Measurements from ENCODE around the gene ABI3BP.
A peak's percentile ranks its signal among the peaks of the same experiment; 100 is the strongest.
"Not testable (repeated sequence)": the region's sequence is repeated elsewhere in the genome, so short reads cannot be mapped to it uniquely, and the experiment has no call there.

ABI3BP gene

GRCh38 chr3:100970477-100970990 lies 22.7 kb downstream of the ABI3BP start:
- ATAC-seq, result peak; percentile 49
- no peaks in the 10 kb centered on the region for H3K4me1 Mint-ChIP-seq
- H3K27me3 Mint-ChIP-seq, result no peaks in the 10 kb centered on the region
- no peak overlapping the region for H3K4me3 Mint-ChIP-seq
- no peak overlapping the region for H3K27ac Mint-ChIP-seq
- no peaks in the 10 kb centered on the region for H3K36me3 Mint-ChIP-seq
- no peaks in the 10 kb centered on the region for H3K9me3 Mint-ChIP-seq

GRCh38 chr3:100968932-100969906 lies 24.0 kb downstream of the ABI3BP start:
- H3K4me1 Mint-ChIP-seq, result no peaks in the 10 kb centered on the region
- no peaks in the 10 kb centered on the region for H3K36me3 Mint-ChIP-seq
- no peaks in the 10 kb centered on the region for H3K9me3 Mint-ChIP-seq

GRCh38 chr3:100966807-100967206 lies 26.4 kb downstream of the ABI3BP start:
- ATAC-seq, result no peak
- Mint-ChIP-seq H3K4me1 (no peaks in the 10 kb centered on the region), H3K4me3 (no peak overlapping the region), H3K9me3 (no peaks in the 10 kb centered on the region), H3K27me3 (no peaks in the 10 kb centered on the region), H3K27ac (no peak overlapping the region), H3K36me3 (no peaks in the 10 kb centered on the region)

More at GRCh38 chr3:100968932-100969906, 24.0 kb downstream of the ABI3BP start:
- no peak overlapping the region for H3K27ac Mint-ChIP-seq
- ATAC-seq, result no peak
- no peak overlapping the region for H3K4me3 Mint-ChIP-seq
- H3K27me3 Mint-ChIP-seq, result no peaks in the 10 kb centered on the region

DNA sequence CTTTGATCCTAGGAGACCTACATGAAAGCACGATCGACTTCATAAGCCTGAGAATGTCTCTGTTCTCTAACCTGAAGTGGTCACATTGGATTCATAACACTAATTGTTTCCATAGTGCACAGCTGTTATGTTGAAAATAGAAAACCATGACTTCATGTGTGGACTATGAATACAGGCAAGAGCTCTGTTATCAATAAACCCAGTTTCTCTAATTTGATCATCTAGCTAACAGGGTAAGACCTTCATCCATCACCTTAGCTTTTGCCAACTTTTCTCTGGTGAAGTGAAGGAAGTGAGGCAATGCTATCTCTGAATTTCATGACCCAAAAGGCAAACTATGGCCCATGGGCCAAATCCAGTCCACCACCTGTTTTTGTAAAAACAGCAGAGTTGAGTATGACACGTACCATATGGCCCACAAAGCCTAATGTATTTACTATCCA lies 27.2 kb downstream of the ABI3BP start:
- H3K36me3 Mint-ChIP-seq, result no peaks in the 10 kb centered on the region
- H3K4me1 Mint-ChIP-seq, result no peaks in the 10 kb centered on the region
- no peak overlapping the region for H3K4me3 Mint-ChIP-seq
- H3K9me3 Mint-ChIP-seq, result no peaks in the 10 kb centered on the region
- H3K27me3 Mint-ChIP-seq, result no peaks in the 10 kb centered on the region
- ATAC-seq, result no peak
- no peak overlapping the region for H3K27ac Mint-ChIP-seq

DNA sequence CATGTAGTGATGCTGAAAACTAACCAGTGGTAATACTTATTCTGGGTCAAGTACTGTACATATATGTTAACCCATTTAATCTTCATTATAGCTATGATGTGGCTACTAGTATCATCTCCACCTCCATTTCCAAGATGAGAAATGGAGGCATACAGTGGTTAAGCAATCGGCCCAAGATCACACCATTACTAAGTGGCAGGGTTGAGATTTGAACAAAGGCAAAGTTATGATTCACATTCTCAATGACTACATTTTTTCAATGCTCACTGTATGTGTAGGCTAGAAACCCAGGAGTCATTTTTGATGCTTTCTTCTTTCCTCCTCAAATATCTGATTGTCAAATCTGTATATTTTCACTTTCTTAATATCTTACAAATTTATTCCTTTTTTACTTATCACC lies 30.2 kb downstream of the ABI3BP start:
- no peaks in the 10 kb centered on the region for H3K36me3 Mint-ChIP-seq
- H3K27me3 Mint-ChIP-seq, result no peaks in the 10 kb centered on the region
- no peak for ATAC-seq
- H3K4me1 Mint-ChIP-seq, result no peaks in the 10 kb centered on the region
- no peak overlapping the region for H3K4me3 Mint-ChIP-seq
- no peak overlapping the region for H3K27ac Mint-ChIP-seq
- peaks cover 5% of the 10 kb centered on the region for H3K9me3 Mint-ChIP-seq

- peaks cover 10% of the 10 kb centered on the region for H3K27me3 Mint-ChIP-seq
- peaks cover 5% of the 10 kb centered on the region for H3K9me3 Mint-ChIP-seq
- H3K36me3 Mint-ChIP-seq, result no peaks in the 10 kb centered on the region
- no peak for ATAC-seq
- no peaks in the 10 kb centered on the region for H3K4me1 Mint-ChIP-seq
- no peak overlapping the region for H3K4me3 Mint-ChIP-seq
- H3K27ac Mint-ChIP-seq, result no peak overlapping the region
Measured at GRCh38 chr3:100957261-100957986, 35.8 kb downstream of the ABI3BP start.

DNA sequence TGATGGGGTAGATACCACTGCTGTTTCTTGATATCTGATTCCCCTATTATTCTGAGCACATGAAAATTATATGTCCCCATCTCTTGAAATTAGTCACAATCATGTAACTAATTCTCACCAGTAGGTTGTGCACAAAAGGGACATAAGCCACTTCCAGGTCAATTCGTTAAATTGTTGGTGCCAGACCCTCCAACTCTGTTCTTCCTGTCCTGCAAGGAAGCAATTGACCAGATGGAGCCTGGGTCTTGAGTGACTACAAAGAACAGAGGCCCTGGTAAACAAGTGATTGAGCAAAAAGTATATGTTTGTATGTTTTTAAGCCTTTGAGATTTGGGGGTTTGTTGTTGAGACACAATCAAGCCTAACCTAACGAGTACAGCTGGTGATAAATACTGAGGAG lies 36.9 kb downstream of the ABI3BP start:
- H3K27ac Mint-ChIP-seq, result no peak overlapping the region
- H3K9me3 Mint-ChIP-seq, result peaks cover 5% of the 10 kb centered on the region
- no peak for ATAC-seq
- no peak overlapping the region for H3K4me3 Mint-ChIP-seq
- H3K36me3 Mint-ChIP-seq, result no peaks in the 10 kb centered on the region
- H3K27me3 Mint-ChIP-seq, result peaks cover 10% of the 10 kb centered on the region
- no peaks in the 10 kb centered on the region for H3K4me1 Mint-ChIP-seq

- no peak for ATAC-seq
- Mint-ChIP-seq H3K27ac (no peak overlapping the region), H3K4me3 (no peak overlapping the region), H3K27me3 (peaks cover 10% of the 10 kb centered on the region), H3K4me1 (no peaks in the 10 kb centered on the region), H3K9me3 (peaks cover 1% of the 10 kb centered on the region), H3K36me3 (no peaks in the 10 kb centered on the region)
Measured at GRCh38 chr3:100954990-100955389, 38.2 kb downstream of the ABI3BP start.

DNA sequence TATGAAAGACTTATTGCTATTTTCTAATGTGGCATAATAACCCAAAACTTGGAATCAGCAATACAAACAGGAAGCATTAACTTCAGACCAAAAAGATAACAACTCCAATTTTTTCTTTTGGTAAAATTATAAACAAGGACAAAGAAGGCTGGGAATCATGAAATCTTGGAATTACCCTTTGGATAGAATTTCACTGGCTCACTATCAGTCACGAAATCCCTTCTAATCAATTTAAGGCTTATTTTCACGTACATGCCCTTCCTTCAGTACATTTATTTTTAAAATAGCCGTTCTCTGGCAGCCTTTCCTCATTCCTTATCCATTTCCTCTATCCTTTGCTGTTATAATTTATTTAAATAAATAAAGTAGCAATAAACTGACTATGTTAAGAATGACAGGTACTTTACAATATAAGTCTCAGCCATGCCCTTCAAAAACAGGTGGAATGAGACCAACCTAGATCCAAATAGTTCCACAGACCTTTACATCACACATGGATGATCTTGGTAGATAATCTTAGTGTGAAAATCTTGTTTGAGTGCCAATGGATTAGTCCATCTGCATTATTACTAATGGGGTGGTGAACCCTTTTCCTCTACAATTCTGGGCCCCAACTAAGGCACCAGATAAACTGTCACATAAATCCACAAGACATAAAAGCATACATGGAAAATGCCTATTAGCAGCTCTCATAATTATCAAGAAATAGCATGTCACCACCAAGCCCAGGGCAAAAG lies 38.9 kb downstream of the ABI3BP start:
- H3K9me3 Mint-ChIP-seq, result no peaks in the 10 kb centered on the region
- H3K4me3 Mint-ChIP-seq, result no peak overlapping the region
- peaks cover 10% of the 10 kb centered on the region for H3K27me3 Mint-ChIP-seq
- H3K27ac Mint-ChIP-seq, result no peak overlapping the region
- no peaks in the 10 kb centered on the region for H3K36me3 Mint-ChIP-seq
- ATAC-seq, result no peak
- no peaks in the 10 kb centered on the region for H3K4me1 Mint-ChIP-seq

- Mint-ChIP-seq H3K27ac (no peak overlapping the region), H3K36me3 (no peaks in the 10 kb centered on the region), H3K27me3 (peaks cover 10% of the 10 kb centered on the region), H3K9me3 (no peaks in the 10 kb centered on the region), H3K4me3 (no peak overlapping the region), H3K4me1 (no peaks in the 10 kb centered on the region)
- no peak for ATAC-seq
Measured at GRCh38 chr3:100953103-100953502, 40.1 kb downstream of the ABI3BP start.

DNA sequence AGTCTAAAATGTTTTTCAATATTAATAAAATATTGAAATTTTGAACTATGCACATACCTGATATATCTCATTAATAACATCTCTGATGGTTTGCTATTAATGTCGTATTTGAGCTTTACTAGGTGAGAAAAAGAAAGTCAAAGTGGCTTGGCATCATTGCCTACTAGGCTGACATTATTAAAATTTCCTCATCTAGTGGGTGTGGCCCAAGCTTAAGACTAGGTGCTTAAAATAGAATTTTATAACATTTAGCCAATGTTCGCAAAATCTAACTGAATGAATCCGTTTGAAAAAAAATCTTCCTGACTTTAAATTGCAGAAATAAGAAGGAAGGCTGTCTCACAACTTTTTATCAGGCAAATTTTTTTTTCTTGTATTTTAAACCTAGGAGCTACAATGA lies 46.1 kb downstream of the ABI3BP start:
- no peak for ATAC-seq
- Mint-ChIP-seq H3K4me3 (no peak overlapping the region), H3K4me1 (no peaks in the 10 kb centered on the region), H3K27me3 (no peaks in the 10 kb centered on the region), H3K36me3 (no peaks in the 10 kb centered on the region), H3K27ac (no peak overlapping the region), H3K9me3 (no peaks in the 10 kb centered on the region)

DNA sequence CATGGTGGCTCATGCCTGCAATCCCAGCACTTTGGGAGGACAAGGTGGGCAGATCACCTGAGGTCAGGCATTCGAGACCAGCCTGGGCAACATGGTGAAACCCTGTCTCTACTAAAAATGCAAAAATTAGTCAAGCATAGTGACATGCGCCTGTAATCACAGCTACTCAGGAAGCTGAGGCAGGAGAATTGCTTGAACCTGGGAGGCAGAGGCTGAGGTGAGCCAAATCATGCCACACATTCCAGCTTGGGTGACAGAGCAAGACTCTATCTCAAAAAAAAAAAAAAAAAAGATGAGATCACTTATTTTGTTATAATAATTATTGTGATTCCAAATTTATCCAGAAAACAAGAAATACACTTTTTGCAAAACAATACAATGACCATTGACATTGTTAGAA lies 47.1 kb downstream of the ABI3BP start:
- H3K9me3 Mint-ChIP-seq, H3K27me3 Mint-ChIP-seq, H3K36me3 Mint-ChIP-seq, H3K4me1 Mint-ChIP-seq, H3K4me3 Mint-ChIP-seq, H3K27ac Mint-ChIP-seq, ATAC-seq: not testable (repeated sequence)

DNA sequence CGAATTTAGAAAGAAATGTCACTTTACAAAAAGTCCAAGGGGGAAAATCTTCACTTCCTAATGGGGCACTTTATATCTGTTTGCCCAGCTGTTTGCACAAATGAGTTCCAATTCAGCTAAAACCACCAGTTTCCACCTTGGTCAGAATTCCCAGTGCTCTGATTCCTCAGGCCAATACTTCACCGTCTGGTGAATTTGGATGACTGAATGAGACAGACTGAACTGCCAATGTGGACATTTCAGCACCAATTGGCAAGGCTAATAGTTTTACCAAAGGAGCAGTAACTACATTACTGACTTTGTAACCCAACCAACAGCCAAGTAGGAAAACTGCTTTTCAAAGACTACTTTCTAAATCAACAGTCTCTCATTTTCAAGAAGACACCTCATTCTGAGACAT lies 51.8 kb downstream of the ABI3BP start:
- H3K4me1 Mint-ChIP-seq, result no peaks in the 10 kb centered on the region
- no peaks in the 10 kb centered on the region for H3K27me3 Mint-ChIP-seq
- no peak for ATAC-seq
- H3K4me3 Mint-ChIP-seq, result no peak overlapping the region
- no peaks in the 10 kb centered on the region for H3K9me3 Mint-ChIP-seq
- H3K27ac Mint-ChIP-seq, result no peak overlapping the region
- no peaks in the 10 kb centered on the region for H3K36me3 Mint-ChIP-seq

- no peaks in the 10 kb centered on the region for H3K27me3 Mint-ChIP-seq
- no peak overlapping the region for H3K4me3 Mint-ChIP-seq
- H3K36me3 Mint-ChIP-seq, result no peaks in the 10 kb centered on the region
- H3K9me3 Mint-ChIP-seq, result no peaks in the 10 kb centered on the region
- ATAC-seq, result no peak
- H3K4me1 Mint-ChIP-seq, result no peaks in the 10 kb centered on the region
- no peak overlapping the region for H3K27ac Mint-ChIP-seq
Measured at GRCh38 chr3:100941041-100941440, 52.2 kb downstream of the ABI3BP start.

DNA sequence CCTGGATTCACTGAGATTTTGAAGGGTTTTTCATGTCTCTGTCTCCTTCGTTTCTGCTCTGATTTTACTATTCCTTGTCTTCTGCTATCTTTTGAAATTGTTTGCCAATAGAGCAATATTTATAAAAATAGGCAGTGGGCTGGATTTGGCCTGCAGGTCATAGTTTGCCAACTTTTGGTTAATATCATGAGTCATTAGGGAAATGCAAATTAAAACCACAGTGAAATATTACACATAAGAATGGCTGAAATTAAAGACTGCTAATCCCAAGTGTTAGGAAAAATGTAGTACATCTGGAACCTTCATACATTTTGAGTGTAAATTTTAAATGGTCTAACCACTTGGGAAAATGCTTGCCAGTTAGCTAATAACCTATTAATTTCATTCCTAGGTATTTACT lies 56.3 kb downstream of the ABI3BP start:
- Mint-ChIP-seq H3K27me3 (no peaks in the 10 kb centered on the region), H3K27ac (no peak overlapping the region), H3K9me3 (peaks cover 7% of the 10 kb centered on the region), H3K4me1 (no peaks in the 10 kb centered on the region), H3K36me3 (no peaks in the 10 kb centered on the region), H3K4me3 (no peak overlapping the region)
- ATAC-seq, result no peak
